Mucosa of stomach (tissue), 1 donor: ENCODE measurements around the gene GNPAT.

Experiments used
- H3K27me3 ChIP-seq: one replicate; pipeline ENCODE4 v1.7.0; 2013; ENCODE audit warnings: mild to moderate bottlenecking, low read length; ENCODE audit not compliant: control insufficient read depth, insufficient read depth
- H3K36me3 ChIP-seq: one replicate; pipeline ENCODE4 v1.7.0; 2013; ENCODE audit warnings: low read length; ENCODE audit not compliant: control insufficient read depth, insufficient read depth
- H3K4me1 ChIP-seq: one replicate; pipeline ENCODE4 v1.7.0; 2013; ENCODE audit warnings: mild to moderate bottlenecking, low read length; ENCODE audit not compliant: control insufficient read depth, insufficient read depth
- H3K4me3 ChIP-seq: one replicate; pipeline ENCODE4 v1.7.0; 2013; ENCODE audit warnings: low read length
- H3K9ac ChIP-seq: one replicate; pipeline ENCODE4 v1.7.0; 2013; ENCODE audit warnings: mild to moderate bottlenecking, low read length, moderate library complexity
- H3K9me3 ChIP-seq: one replicate; pipeline ENCODE4 v1.7.0; 2013; ENCODE audit warnings: mild to moderate bottlenecking, low read length, moderate library complexity; ENCODE audit not compliant: control insufficient read depth
- donor health status: Pancreatic carcinoma.

GNPAT gene

DNA sequence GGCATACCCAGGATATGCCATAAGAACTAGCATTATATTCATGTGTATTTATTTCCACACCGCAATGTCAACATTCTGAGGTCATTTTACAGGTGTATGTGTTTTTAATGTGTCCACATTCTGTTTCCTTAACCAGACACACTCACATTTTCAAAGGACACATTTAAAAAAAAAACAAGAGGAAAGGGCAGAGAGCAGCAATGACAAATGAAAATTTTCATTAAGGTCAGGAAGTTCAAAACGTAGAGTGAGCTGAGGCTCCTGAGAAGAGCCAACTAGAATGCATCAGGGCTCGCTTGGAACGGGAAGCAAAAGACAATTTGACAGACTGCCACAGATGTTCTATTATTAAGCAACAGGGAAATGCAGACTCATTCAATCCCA lies 4.8 kb upstream of the GNPAT start:
- peak overlapping the region; percentile 32 for H3K9ac ChIP-seq

DNA sequence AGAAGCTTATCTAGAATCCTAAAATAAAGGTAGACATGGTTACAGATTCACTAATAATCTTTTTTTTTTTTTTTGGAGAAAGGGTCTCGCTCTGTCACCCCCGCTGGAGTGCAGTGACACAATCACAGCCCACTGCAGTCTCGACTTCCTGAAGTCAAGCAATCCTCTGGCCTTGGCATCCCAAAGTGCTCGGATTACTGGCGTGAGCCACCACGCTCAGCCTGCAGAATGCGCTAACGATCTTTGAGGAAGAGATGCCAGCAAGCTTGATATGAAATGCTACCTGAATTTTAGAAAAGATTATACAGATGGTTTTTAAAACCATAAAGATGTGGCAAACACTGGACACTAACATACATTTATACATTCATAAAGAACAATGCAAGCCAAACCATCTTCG lies 4.1 kb upstream of the GNPAT start:
- Histone ChIP-seq H3K27me3 (no peaks in the 10 kb centered on the region), H3K36me3 (peaks cover 5% of the 10 kb centered on the region), H3K4me3 (no peak overlapping the region), H3K4me1 (peaks cover 44% of the 10 kb centered on the region), H3K9ac (no peak overlapping the region), H3K9me3 (no peaks in the 10 kb centered on the region)

More for the DNA sequence above, 4.8 kb upstream of the GNPAT start:
- Histone ChIP-seq H3K4me1 (peaks cover 43% of the 10 kb centered on the region), H3K36me3 (peaks cover 5% of the 10 kb centered on the region), H3K27me3 (no peaks in the 10 kb centered on the region), H3K4me3 (no peak overlapping the region), H3K9me3 (no peaks in the 10 kb centered on the region)

DNA sequence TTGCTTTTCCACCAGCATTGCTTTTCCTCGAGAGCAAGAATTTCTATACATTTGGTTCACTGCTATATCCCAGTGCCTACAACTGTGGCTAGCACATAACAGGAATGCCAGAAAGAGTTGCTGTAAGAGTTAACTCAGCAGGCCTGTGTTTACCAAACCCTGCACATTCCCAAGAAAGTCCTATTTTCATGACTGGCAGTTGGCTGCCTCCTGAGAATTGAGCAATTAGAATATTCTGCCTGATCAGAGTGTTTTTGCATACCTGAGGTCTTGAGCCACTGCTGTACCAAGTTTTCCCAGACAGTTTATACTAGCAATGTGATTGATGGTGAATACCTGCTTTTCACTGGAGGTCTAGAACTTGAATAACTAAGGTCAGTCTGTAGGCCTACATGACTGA lies 2.7 kb upstream of the GNPAT start:
- no peaks in the 10 kb centered on the region for H3K27me3 ChIP-seq
- peaks cover 51% of the 10 kb centered on the region for H3K4me1 ChIP-seq
- no peak overlapping the region for H3K9ac ChIP-seq
- H3K36me3 ChIP-seq: peaks cover 5% of the 10 kb centered on the region
- H3K9me3 ChIP-seq: no peaks in the 10 kb centered on the region
- H3K4me3 ChIP-seq: no peak overlapping the region

DNA sequence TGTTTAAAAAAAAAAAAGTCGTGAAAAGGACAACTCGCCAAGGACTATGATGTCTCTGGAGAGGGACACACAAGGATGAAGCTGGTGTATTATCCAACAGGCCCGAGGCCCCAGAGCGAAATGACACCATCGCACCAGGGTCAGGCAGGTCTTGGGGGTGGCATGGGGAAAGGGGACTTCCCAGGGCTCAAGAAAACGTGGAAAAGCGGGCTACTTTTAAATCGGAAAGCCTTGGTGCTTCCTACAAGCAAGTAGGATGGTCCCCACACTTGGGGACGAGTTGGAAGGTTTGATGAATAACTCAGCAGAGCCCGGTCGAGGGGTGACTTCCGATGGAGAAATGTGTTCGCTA lies 505 bp upstream of the GNPAT start:
- peak overlapping the region; percentile 84 for H3K9ac ChIP-seq
- H3K27me3 ChIP-seq: no peaks in the 10 kb centered on the region
- no peaks in the 10 kb centered on the region for H3K9me3 ChIP-seq
- H3K4me3 ChIP-seq: peak overlapping the region; percentile 44
- H3K4me1 ChIP-seq: peaks cover 34% of the 10 kb centered on the region
- H3K36me3 ChIP-seq: peaks cover 5% of the 10 kb centered on the region

DNA sequence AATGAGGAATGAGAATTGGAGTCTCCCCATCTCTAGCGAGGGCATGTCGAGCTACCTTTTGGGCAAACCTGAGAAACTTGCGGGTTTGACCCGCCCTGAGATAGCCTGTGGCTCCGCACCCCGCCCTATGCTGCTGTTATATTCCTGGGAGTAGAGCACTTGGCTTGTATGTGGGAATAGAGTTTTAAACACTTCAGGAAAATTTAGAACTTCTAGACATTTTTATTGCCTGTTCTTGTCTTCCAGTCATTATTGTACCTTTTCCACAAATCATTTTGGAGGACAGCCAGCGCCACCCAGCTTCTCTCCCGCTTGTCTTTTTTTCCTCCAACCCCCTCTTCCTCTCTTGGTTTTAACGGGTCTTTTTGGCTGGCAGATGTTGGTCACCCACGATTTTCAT lies 738 bp downstream of the GNPAT start:
- Histone ChIP-seq H3K36me3 (peaks cover 5% of the 10 kb centered on the region), H3K4me3 (peak overlapping the region; percentile 44), H3K27me3 (no peaks in the 10 kb centered on the region), H3K9ac (peak overlapping the region; percentile 84), H3K9me3 (no peaks in the 10 kb centered on the region), H3K4me1 (peaks cover 21% of the 10 kb centered on the region)

DNA sequence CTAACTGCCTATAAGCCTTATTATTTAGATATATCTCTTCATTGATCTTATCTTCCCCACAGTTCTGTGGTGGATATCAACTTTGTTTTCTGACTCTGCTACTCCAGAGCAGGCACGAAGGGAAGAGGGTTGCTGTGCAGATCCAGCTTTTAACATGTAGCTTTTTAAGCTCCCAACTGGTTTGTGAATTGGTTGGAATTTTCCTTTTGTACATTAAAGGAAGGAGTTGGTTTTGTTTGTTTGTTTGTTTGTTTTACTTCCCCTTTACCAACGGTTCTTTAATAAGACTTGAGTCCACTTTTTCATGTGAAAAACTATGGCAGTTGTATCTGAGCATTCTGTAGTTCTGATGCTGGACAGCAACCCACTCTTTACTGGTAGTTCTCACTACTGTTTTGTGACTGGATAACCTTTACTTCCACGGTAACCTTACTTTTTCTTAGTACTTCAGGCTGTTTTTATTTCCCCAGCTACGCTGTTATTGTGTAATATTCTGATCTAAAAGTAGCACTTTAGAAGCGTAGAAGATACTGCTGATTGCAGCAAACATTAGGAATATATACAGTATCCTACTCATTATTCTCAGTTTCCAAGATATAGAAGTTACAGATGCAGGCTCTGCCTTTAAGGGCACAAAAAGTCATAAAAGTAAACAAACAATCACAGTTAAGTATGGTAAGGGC lies 1.6 kb downstream of the GNPAT start:
- Histone ChIP-seq H3K4me1 (peaks cover 14% of the 10 kb centered on the region), H3K9me3 (no peaks in the 10 kb centered on the region), H3K9ac (peak overlapping the region; percentile 84), H3K4me3 (peak overlapping the region; percentile 44), H3K27me3 (no peaks in the 10 kb centered on the region), H3K36me3 (peaks cover 5% of the 10 kb centered on the region)

DNA sequence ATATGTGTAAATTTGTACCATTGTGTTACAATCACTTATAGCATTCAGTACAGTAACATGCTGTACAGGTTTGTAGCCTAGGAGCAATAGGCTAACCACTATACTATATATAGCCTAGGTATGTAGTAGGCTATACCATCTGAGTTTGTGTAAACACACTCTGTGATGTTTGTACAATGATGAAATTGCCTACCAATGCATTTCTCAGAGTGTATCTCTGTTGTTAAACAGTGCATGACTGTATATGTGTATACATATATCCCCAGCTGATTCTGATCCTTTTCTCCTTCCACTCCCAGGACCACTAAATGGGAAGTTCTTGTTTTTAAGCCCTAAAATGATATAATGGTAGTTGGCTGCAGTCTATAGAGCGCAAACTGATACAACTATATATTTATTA lies 7.8 kb downstream of the GNPAT start:
- Histone ChIP-seq H3K9ac (no peak overlapping the region), H3K4me1 (no peaks in the 10 kb centered on the region), H3K27me3 (no peaks in the 10 kb centered on the region), H3K4me3 (no peak overlapping the region), H3K9me3 (no peaks in the 10 kb centered on the region), H3K36me3 (no peaks in the 10 kb centered on the region)

DNA sequence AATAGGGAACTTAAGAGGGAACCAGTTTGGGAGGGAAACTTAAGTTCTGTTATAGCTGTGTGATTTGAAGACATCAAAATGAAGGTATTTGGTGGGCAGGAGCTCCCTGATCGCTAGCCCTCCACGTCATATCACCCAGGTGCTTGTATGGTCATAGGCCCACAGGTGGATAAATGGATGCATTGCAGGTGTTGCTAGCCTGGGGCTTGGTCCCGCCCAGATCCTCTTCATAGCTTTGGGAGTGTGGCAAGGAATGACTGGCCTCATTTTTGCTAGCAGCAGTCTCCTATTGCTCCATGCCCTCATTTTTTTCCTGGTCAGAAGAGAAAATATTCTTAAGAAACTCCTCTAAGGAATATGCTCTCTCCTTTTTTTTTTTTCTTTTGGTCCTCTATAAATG lies 11.3 kb downstream of the GNPAT start:
- Histone ChIP-seq H3K4me3 (no peak overlapping the region), H3K9me3 (no peaks in the 10 kb centered on the region), H3K9ac (no peak overlapping the region), H3K36me3 (no peaks in the 10 kb centered on the region), H3K27me3 (no peaks in the 10 kb centered on the region), H3K4me1 (no peaks in the 10 kb centered on the region)

DNA sequence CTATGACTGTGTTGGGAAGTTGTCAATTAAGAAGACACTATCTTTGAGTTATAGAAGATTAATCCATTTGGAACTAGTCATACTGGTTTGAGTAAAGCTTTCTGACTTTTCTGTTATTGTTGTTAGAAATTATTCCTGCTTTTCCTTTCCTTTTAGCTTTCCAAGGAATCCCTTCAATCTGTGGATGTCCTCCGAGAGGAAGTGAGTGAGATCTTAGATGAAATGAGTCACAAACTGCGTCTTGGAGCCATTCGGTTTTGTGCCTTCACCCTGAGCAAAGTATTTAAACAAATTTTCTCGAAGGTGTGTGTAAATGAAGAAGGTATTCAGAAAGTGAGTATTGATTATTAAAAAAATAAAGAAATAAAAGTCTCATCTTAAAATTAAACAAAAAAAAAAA lies 19.3 kb downstream of the GNPAT start:
- Histone ChIP-seq H3K9ac (no peak overlapping the region), H3K9me3 (no peaks in the 10 kb centered on the region), H3K27me3 (no peaks in the 10 kb centered on the region), H3K4me1 (no peaks in the 10 kb centered on the region), H3K36me3 (peaks cover 5% of the 10 kb centered on the region), H3K4me3 (no peak overlapping the region)

DNA sequence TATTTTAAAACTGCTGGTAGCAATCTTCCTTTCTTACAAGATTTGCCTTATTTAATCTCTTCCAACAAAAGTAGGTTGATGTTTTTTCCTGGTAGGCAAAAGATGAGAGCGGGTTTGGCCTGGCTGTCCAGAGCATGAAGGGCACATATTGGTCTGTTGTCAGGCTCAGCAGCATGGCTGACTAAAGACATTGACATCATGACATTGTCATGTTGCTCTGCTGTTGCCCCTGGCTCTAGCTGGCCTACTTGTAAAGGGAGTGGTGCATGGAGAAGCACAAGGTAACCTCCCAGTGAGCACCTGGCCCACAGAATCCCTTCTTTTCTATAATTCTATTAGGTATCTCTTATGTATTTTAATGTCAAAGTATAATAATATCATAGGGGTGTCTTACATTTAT lies 23.6 kb downstream of the GNPAT start:
- Histone ChIP-seq H3K9ac (no peak overlapping the region), H3K4me1 (no peaks in the 10 kb centered on the region), H3K36me3 (peaks cover 3% of the 10 kb centered on the region), H3K9me3 (no peaks in the 10 kb centered on the region), H3K27me3 (no peaks in the 10 kb centered on the region), H3K4me3 (no peak overlapping the region)

DNA sequence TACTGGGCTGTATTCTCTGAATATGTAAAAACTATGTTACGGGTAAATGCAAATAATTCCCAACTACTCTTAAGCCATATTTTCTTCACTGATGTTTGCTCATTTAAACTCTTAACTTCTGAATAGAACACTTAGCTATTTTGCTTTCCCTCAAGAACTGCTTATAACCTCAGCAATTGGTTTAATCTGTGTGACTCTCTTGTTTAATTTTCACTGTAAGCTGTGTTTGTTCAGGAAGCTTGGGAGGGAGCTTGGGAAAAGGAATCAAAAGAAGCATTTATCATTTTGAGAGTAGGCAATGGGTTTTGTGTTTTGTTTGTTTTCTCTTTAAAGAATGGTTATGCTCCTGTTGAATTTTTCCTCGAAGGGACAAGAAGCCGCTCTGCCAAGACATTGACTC lies 24.4 kb downstream of the GNPAT start:
- Histone ChIP-seq H3K9ac (no peak overlapping the region), H3K4me3 (no peak overlapping the region), H3K4me1 (no peaks in the 10 kb centered on the region), H3K36me3 (no peaks in the 10 kb centered on the region), H3K27me3 (no peaks in the 10 kb centered on the region), H3K9me3 (no peaks in the 10 kb centered on the region)

DNA sequence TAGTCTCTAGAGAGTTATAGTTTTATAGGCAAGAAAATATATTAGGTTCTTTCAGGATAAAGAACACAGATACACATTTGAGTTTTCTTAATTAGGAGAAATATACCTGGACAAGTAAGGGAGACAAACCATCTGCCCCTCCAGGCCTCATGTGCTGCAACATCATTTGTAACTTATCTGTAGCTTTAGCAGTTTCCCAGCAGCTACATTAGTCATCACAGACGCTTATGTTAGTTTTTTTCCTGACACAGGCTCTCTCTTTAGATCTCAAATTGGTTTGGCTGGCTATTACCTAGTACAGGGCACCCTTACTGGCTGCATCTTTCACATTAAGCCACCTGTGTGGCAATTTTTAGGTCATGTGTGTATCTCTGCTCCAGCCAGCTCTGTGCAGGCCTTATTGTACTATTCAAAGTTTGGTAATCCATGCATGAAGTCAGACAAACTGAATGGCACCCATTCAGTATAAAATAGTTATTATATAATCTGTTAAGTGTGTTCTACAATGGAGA lies 25.9 kb downstream of the GNPAT start:
- Histone ChIP-seq H3K4me3 (no peak overlapping the region), H3K9me3 (no peaks in the 10 kb centered on the region), H3K9ac (no peak overlapping the region), H3K4me1 (no peaks in the 10 kb centered on the region), H3K36me3 (no peaks in the 10 kb centered on the region), H3K27me3 (no peaks in the 10 kb centered on the region)

DNA sequence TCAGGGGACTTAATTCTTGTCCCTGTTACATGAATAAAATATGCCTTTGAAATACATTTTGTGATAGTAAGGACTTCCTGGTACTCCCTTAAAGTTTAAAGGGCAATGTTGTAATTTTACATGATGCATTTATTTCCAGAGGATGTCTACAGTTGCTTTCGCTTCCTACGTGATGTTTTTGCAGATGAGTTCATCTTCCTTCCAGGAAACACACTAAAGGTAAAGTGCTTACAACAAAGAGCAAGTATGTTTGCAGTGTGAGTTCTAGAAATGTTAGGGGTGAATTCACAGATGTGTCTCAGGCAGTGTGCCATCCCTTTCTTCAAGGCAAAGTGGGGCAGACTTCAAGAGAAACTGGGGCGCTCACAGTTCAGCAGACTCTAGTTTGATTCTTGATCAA lies 31.2 kb downstream of the GNPAT start:
- Histone ChIP-seq H3K9me3 (no peaks in the 10 kb centered on the region), H3K27me3 (no peaks in the 10 kb centered on the region), H3K4me1 (no peaks in the 10 kb centered on the region), H3K9ac (no peak overlapping the region), H3K4me3 (no peak overlapping the region), H3K36me3 (peaks cover 5% of the 10 kb centered on the region)
